ENCODE measurements around the gene PSMD11.

PSMD11 gene

DNA sequence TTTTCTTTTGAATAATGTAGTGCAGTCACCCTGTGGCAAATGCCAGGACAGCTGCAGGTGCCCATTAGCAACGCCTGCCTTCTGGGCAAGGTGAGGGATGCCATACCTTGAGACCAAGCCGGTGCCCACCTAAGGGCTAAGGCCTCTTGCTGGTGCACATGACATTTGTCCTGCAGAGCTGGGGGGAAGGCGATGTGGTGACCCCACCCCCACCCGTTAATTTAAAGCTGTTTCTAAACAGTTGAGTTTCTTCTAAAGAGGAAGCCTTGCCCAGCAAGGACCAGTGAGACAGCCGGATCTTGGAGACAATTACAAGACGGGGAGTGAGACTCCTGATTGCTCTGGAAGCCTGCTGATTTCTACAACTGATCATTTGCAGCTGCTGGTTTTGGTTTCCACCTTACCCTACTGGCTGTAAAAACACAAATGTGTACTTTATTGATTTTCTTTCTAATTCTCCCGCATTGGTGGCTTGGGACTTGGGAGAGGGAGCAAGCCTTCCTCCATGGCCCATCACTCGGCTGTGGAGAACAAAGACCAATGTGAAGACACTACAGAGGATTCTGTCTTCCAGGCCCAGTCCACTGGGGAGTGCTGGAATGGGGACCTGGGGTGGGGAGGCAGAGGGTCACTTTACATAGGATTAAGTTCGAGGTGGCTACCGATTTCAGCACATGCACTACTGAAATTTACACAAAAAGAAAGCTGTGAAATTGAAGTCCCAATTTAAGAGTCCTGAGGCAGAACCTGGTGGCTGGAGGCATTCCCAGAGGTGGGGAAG is 45.2 kb downstream of the PSMD11 start:
- DNase-seq (ENCODE audit: low read depth, low spot score), result no peak

DNA sequence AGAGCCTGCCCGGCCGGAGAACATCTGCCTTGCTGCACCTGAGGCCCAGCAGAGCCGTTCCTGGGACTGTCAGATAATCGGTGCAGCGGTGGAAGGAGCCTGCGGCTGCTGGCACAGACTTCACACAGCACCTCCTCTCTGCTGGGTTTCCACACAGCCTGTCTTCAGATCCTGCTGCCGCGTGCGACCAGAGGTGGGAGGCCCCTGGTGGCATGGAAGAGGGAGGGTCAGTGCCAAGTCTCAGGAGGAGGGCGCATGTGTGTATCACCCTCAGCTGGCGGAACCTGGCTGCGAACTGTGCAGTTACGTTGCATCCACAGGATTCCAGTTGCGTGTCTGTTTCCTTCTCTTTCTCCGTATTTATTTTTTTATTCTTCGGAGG is 45.8 kb downstream of the PSMD11 start:
- peak; percentile 20 for DNase-seq (ENCODE audit: low read depth, low spot score)

DNA sequence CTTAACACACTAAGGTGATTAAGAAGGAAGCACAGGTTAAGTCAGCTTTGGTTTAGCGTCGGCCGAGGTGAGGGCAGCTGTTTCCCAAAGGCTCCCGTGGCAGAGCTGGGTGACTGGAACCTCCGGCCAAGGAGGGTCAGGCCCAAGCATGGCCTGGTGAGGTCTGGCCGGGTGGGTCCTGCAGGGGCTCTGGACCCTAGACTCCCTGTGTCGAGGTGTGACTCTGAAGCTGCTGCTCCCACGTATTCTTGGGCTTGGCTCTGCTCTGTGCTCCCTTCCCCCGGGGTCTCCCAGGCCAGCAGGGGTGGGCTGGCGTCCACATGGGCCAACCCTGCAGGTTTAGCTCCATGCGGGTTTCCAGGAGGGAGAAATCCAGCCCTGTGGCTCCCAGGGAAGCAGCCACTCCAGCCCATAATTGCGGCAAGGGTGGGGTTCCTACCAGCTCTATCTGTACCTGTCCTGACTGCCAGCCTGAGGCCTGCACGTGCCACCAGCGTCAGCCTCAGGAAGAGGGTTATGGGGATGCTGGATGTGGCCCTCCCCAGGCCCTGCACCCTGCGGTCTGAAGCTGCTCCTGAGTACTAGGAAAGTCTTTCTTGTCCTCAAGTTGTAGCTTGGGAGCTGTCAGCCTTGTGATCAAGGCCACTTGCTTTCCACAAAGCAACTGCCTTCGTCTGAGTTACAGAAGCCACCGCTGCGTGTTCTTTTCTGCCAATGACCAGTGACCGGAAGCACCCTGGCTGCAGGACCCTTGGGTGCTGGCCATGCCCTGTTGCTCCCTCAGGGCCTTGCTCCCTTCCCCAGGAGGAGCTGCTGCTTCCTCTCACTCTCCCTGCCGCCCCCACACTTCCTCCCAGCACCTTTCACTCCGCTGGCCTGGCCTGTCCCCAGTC is 47.3 kb downstream of the PSMD11 start:
- DNase-seq (ENCODE audit: low read depth, low spot score), result no peak

DNA sequence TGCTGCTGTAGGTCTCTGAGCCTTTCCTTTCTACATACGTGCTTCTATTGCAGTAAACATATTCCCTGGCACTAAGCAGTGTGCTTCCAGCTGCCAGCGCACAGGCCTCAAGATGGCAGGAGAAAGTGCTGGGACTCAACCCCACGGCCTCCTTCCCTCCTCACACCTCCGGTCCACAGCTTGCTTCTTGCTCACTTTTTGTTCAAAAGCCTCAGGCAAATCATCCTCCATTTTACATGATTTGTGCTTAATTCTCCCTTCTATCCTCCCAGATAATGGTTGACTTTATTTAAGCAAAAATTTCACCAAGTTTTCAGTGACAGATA is 47.9 kb downstream of the PSMD11 start:
- no peak for DNase-seq (ENCODE audit: low read depth, low spot score)

DNA sequence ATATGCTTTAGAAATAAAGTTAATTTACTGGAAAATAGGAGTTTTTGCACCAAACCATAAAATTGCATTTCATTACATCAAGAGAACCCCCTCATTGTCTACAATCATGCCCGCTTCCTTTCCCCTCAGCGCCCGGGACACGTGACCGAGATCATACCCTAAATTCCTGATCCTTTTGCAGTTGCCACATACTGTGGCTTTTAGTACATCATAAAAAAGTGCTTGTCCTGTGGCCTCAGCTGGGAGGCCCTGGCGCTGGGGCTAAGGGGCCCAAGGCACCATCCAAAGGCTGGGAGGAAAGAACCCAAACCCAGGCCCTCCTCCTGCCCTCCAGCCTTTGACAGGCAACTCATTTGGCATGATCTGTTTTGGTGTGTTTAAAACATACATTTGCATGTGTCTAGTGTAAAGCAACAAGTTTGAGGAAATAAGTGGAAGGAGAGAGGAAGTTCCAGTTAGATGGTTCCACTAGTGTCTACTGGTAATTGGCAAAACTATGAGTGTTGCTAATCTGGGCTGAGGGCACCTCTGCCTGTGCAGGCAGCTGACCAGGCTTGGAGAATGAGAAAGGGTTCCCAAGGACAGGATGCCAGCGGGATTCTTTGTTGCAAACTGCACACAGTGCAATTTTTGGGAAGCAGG is 48.5 kb downstream of the PSMD11 start:
- no peak for DNase-seq (ENCODE audit: low read depth, low spot score)

DNA sequence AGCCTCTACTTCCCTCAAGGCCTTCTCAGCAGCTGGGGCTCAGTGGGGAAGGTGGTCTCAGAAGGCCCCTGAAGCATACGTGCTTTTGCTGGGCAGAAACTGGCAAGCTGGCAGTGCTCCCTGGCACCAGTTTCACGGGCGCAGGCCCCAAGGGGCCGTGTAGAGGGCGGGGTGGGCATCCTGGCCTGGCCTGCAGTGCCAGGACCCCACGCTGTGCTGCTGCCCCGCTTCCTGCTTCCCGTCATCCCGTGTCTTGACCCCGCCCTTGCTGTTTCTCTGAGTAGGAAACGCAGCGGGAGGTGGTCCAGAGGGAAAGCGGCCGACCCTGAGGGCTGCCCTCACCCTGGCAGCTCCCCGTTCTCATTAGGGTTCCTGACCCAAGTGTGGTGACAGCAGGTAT is 49.3 kb downstream of the PSMD11 start:
- no peak for DNase-seq (ENCODE audit: low read depth, low spot score)

DNA sequence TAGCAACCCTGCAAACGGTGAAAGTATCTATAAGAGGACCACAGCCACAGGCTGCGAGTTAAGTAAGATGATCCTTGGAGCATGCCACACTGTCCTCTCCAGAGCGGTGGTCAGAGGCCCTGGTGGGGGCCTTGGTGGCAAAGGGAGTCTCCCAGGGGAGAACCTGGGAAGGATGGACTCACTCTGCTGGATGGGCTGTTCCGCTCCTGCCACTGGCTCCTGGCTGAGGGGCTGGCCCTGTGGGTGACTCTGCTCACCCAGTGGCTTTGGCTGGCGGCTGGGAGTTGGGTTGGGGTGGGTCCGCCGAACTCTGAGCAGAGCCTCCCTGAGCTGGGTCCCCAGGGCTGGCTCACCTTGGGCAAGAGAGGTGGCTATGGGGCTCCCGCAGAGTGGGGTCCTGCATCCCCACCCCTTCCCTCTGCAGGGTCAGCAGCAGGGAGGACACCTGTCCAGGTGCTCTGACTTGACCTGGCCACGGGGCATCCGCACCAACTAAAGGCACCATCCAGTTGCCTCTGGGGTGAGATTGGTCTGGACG is 49.7 kb downstream of the PSMD11 start:
- DNase-seq (ENCODE audit: low read depth, low spot score), result no peak

DNA sequence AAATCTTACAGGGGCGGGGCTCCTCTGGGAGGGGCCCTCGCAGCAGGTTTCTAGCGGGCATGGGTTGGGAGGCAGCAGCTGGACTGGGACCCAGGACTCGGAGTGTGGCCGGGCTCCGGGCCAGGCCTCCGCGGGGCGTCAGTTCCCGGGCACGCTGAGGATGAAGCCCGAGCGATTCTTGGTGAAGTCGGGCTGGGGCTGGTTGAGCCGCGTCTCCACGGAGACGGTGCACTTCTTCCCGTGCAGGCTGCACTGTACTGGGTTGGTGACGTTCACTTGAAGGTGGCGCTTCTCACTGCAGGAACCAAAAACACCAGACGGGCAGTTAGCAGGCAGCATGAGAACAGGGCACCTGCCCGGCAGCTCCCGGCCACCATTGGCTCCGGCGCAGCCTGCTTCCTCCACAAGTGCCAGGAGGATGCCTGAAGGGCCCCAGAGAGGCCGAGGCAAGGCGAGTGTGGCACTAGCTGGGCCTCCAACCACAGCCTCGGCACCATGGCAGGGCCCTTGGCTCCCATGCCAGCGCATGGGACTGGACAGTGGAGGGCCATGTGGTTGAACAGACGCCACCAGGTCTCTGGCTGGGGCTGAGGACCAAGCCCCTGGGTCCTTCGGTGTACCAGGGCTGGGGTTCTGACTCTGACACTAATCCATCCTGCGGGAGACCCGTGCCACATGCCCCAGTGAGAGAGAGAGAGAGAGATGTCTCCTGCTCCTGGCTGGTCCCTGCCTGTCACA is 50.5 kb downstream of the PSMD11 start:
- no peak for DNase-seq (ENCODE audit: low read depth, low spot score)

DNA sequence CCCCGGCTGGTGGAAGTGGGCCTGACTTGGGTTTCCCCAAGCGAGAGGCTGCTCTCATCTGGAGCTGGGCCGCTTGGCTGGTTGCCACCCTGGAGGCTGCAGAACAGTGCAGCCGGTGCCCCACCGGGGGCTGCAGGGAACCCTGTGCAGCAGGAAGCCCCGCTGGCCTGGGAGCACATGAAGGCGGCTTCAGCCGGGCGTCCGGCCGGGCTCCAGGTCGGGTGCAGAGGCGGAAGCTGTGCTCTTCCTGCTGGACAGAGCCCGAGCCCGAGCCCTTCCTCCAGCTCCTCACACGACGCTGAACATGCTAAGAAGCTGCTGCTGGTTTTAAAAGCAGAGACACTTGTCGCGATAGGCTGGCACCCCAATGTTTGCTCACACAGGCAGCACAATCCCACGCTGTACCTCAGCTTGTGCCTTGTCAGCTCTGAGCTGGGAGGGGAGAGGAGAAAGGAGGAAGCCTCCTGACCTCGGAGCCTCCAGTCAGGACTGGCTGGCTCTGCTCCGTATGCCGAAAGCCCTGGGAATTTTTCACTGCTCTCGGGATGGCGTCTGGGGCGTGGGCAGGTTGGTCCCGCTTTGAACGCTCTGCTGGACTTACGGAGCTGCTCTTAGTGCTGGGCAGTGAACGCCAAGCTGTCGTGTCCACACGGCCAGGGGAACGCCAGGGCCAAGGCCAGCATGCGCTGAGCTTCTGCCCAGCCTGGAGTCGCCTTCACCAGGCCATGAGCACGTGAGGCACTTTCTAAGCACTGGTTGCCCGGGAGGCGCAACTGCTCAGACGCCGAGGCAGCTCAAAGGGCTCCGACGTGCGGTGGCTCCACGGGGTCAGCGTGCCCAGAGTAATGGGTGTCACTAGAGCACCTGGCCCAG is 51.3 kb downstream of the PSMD11 start:
- peak; percentile 66 for DNase-seq (ENCODE audit: low read depth, low spot score)

DNA sequence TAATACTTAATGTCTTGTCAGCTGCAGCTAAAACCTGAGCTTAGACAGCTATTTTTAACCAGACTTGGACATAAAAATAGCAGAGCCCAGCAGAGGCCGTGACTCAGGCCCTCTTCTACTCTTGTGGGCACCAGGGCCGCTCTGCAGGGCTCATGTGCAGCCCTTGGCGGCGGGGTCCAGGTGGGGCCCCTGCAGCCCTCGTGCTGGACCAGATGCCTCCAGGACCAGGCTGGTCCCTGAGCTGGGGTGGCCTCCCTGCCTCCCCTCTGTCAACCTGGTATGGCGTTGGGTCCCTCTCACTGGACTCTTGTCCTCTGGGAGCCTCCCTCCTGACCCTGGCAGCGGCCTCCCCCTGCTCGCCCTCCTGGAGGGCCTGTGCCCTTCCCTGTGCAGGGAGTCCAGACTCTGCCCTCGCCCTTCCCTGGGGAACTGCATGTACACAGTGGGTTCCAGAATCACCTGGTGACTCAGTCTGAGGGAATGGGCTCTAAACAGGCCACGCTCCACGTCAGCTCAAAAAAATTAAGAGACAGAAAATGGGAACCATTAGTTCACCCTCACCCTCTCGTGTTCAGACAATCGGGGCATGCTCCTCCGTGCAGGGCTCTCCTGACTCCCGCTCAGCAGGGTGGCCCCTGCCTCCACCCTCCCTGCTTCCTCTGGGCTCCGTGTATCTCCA is 52.2 kb downstream of the PSMD11 start:
- DNase-seq (ENCODE audit: low read depth, low spot score), result no peak

DNA sequence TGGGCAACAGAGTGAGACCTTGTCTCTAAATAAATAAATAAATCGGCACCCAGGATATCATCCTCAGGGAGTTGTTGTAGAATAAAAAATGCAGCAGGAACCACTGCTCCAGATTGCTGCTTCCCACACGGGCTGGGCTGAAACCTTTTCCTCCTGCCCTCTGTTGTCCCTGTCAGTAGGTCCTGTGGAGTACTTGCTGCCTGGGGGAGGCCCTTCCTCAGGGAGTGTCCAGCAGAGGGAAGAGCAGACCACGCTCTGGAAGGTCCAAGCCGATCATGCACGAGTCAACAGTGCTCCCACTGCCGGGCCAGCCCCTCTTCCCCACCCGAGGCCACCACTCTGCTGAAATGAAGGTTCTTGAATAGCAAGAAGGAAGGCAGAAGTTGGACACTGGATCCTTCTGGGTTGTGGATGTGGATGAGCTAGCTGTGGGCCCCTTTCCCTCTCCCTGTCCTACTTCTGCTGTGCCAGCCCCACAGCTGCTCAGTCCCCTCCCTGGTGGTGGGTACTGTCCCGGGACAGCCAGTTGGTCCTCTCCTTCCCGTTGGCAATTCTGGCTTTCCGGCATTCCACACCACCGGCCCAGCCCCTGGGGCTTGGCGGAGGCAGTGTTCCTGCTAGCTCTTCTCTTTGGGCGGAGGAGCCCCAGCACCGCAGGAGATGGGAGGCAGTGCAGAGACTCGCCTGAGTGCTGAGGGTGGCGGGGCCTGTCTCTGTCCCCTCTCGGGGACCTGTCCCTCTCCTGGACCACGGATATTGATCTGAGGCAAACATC is 53.3 kb downstream of the PSMD11 start:
- DNase-seq (ENCODE audit: low read depth, low spot score), result peak; percentile 61

DNA sequence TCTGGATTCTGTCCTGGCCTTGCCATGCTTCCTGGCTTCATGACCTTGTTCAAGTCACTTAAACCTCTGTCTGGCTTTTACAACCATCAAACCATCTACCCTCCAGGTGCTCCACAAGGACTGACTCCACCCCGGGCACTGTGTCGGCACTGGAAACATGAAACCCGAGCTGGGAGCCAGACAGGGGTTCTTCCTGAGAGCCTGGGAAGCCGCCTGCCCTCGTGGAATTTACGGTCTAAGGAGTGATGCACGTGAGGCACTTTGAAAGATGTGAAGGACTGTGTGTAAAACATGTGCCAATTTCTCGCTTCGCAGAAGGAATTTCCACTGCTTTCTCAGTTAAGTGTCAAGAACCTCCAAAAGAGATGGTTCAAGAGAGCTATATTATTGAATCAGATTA is 54.1 kb downstream of the PSMD11 start:
- peak; percentile 72 for DNase-seq (ENCODE audit: low read depth, low spot score)

DNA sequence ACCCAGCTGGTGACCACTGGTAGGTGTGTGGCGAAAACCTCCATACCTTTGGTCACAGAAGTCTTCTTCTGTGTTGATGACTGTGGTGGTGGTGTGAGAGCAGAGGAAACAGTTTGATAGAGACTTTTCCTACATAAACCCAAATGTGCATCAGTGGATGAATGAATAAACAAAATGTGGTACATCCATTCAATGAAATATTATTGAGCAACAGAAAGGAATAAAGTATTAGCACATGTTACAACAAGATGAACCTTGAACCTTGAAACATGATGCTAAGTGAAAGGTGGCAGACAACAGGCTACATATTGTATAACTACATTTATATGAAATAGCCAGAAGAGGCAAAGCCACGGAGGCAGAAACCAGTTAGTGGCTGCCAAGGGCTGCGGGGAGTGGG is 57.7 kb downstream of the PSMD11 start:
- no peak for DNase-seq (ENCODE audit: low read depth, low spot score)

DNA sequence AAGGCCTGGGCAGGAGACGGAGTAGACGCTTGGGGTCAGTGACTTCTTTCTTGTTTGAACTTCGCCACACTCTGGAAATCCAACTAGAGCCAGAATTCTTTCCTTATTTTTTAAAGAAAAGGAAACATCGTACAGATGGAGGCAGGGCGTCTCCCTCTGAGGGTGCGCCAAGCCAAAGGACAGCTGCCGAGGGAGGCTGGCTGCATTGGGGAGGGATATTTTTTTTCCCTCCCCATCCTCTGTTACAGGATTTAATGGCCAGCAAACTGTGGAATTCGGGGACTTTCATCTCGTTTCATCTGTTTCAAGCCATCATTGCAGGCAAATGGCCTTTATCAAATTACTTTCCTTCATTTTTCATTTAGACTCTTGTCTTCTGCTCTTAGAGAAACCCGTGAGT is 58.4 kb downstream of the PSMD11 start:
- DNase-seq (ENCODE audit: low read depth, low spot score), result no peak

DNA sequence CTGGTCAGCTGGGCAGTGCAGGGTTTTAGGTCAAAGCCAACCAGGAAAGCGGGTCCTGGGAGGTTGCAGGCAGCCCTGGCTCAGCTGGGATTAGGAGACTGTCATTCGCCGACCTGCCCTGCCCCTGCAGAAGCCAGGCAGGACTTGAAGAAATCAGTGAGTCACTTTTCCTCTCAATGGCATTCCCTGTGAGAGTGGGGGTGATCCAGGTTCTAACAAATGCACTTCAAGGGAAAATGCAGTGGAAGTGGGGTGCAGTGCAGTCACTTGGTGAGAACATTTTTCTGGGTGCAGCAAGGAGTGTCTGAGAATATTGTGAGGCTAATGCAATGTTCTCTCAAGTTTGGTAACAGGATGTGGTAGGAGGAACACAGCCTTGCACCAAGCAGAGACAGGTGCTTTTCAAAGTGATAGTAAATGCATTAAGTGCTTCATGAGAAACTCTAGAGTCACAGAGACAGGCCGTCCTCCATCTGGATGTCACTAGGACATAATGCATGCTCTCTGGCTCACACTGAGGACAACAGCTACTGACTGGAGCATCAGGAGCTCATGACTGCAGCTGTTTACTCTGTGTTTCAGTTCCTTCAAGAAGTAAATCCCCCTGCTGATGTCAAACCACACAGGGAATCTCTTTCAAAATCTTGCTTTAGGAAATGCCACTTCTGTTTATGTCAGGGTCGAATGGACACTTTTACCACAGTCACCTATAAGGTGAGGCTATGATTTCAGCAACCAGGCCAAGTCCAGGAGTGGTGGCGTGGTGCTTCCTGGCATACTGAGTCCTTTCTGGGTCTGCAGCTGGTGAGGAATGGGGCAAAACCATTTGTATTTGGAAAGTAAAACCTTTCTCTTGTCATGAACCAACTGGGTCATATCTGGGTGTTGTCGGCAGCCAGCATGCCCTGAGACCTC is 59.2 kb downstream of the PSMD11 start:
- peak; percentile 29 for DNase-seq (ENCODE audit: low read depth, low spot score)

DNA sequence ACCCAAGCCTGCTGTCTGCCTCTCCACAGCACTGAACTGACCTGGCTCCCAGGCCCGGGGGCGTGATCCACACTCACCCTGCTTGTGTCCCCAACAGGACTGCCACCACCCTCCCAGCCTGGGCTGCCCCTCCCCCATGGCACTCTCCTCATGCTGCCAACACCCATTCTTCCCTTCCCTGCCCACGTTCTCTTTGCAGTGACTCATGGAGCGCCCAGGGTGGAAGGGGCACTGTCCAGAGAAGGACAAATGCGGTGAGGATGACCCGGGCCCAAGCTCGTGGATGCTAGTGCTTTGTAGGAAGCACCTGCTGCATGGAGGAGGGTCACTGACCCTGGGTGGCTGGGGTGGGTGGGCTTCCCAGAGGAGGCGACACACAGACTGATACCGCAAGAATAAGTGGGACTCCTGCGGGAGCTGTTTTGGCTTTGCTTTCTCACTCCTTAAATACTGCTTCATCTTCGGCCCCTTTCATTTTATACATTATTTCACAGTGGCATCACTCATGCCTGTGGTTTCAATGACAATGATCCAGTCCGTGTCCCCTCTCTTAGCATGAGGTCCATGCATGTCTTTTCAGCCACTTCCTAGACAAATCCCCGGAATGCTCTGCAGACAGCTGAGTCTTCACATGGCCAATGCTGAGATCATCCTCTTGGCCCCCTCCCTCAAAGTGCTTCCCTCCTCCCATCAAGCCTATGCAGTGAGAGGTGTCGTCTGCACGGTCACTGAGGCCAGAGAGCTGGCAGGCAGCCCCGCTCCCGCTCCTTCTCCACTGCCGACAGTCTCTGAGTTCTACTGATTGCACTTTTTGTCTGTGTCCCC is 60.1 kb downstream of the PSMD11 start:
- DNase-seq (ENCODE audit: low read depth, low spot score), result no peak

DNA sequence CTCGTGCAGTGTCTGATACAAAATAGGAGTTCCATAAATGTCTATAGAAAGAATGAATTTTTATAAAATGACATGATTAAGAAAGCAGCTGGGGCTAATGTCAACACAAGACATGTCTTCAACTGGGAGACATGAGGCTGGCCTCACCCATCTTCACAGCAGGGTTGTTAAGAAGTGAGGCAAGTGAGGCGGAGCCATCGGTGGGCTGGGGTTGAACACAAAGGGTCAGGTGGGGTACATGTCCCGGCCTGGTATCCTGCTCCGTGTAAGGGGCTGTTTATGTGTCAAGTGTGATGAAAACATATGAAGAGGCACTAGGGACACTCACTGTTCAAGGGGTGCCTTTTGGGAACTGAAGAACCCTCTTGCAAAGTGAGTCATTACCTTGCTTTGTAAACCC is 64.6 kb downstream of the PSMD11 start:
- DNase-seq (ENCODE audit: low read depth, low spot score), result no peak
